ENCODE data around the gene ASB3.
A peak's percentile ranks its signal among the peaks of the same experiment; 100 is the strongest.
"Not testable (repeated sequence)": the region's sequence is repeated elsewhere in the genome, so short reads cannot be mapped to it uniquely, and the experiment has no call there.

ASB3 gene

GRCh38 chr2:53739032-53739431, 47.7 kb downstream of the ASB3 start:
- DNase-seq (ENCODE audit: low spot score), result no peak
- FAIRE-seq, result no peak

GRCh38 chr2:53737091-53737490, 49.7 kb downstream of the ASB3 start:
- DNase-seq (ENCODE audit: low spot score) (no peak), FAIRE-seq (no peak)

- DNase-seq (ENCODE audit: low spot score) (no peak), FAIRE-seq (no peak)
Observed at GRCh38 chr2:53729143-53729762, 57.5 kb downstream of the ASB3 start.

DNA sequence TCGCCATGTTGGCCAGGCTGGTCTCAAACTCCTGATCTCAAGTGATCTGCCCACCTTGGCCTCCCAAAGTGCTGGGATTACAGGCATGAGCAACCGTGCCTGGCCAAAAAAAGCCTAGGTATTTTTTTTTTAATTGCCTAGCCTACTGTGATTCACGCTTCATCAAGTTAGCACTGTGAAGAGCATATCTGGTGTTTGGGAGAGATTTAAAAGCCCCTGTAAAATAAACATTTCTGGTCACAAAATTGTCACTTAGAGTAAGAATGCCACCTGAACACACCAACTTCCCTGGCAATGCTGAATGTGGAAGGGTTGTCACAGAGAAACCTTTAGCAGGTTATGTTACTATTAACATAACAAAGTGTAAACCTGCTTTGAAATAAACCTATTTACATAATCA, 58.8 kb downstream of the ASB3 start:
- DNase-seq (ENCODE audit: low spot score), result no peak
- no peak for FAIRE-seq

GRCh38 chr2:53725662-53726061, 61.1 kb downstream of the ASB3 start:
- no peak for DNase-seq (ENCODE audit: low spot score)
- no peak for FAIRE-seq

- FAIRE-seq (no peak), DNase-seq (ENCODE audit: low spot score) (no peak)
Observed at GRCh38 chr2:53724536-53724935, 62.2 kb downstream of the ASB3 start.

DNA sequence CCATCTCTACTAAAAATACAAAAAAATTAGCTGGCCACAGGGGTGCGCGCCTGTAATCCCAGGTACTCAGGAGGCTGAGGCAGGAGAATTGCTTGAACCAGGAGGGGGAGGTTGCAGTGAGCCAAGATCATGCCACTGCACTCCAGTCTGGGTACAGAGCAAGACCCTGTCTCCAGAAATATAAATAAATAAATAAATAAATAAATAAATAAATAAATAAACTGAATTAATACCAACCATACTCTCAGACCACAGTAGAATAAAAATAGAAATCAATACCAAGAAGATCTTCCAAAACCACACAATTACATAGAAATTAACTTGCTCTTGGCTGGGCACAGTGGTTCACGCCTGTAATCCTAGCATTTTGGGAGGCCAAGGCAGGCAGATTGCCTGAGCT, 65.8 kb downstream of the ASB3 start:
- FAIRE-seq; DNase-seq (ENCODE audit: low spot score): not testable (repeated sequence)

DNA sequence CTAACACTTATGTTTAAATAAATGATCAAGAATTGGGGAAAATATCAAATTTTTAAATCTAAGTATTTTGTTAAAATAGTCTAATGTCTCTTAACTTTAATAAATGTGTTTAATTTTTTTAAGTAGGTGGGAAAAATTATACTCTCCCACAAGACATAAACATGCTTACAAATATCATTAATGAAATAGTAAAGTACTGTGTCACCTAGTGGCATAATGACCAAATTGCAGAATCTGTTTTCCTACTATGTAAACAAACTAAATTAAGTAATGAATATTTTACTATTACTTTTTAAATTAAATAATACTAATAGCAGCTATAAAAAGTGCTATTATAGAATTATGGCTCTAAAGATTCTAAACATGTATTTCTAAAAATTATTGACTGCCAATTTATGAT, 71.2 kb downstream of the ASB3 start:
- DNase-seq (ENCODE audit: low spot score) (peak; percentile 9), FAIRE-seq (no peak)

- no peak for FAIRE-seq
- no peak for DNase-seq (ENCODE audit: low spot score)
Observed at GRCh38 chr2:53711271-53711780, 75.4 kb downstream of the ASB3 start.

DNA sequence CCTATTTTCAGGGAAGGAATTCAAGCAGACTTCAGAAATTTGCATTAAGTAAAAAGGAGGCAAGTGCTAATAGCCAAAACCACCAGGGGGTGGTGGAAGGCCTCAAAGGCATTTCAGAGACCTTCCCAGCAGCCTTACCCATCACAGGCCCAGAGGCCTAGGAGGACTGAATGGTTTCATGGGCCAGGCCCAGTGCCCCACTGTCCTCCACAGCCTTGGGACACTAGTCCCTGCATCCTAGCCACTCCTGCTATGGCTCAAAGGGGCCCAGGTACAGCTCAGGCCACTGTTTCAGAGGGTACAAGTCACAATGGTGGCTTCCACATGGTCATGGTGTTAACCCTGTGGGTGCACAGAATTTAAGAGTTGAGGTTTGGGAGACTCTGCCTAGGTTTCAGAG, 77.8 kb downstream of the ASB3 start:
- FAIRE-seq, result no peak
- DNase-seq (ENCODE audit: low spot score), result no peak

DNA sequence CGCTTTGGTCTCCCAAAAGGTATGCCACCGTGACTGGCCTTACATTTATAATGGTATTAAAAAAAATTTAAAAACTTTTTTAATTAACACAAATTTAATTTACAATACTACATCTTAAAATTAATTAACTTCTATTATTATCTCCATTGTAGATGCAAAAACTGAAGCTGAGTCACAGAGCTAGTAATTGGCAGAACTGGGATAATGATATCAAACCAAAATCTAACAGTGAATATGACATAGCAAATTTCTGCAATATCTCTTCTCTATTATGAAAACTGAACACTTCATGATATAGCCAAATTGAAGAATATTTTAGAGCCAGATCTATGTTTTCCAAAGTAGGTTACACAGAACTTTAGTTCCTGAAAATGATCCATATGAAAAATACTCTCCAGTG, 85.5 kb downstream of the ASB3 start:
- FAIRE-seq (no peak), DNase-seq (ENCODE audit: low spot score) (no peak)

- no peak for DNase-seq (ENCODE audit: low spot score)
- FAIRE-seq, result no peak
Observed at GRCh38 chr2:53697686-53698085, 89.1 kb downstream of the ASB3 start.

DNA sequence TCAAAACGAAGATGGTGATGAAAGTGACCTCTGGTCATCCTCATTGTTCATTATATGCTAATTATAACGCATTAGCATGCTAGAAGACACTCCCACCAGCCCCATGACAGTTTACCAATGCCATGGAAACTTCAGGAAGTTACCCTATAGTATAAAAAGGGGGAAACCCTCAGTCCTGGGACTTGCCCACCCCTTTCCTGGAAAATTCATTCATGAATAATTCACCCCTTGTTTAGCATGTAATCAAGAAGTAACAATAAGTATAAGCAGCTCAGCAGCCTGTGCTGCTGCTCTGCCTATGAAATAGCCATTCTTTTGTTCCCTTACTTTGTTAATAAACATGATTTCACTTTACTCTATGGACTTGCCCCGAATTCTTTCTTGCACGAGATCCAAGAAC, 89.7 kb downstream of the ASB3 start:
- FAIRE-seq (no peak), DNase-seq (ENCODE audit: low spot score) (no peak)

DNA sequence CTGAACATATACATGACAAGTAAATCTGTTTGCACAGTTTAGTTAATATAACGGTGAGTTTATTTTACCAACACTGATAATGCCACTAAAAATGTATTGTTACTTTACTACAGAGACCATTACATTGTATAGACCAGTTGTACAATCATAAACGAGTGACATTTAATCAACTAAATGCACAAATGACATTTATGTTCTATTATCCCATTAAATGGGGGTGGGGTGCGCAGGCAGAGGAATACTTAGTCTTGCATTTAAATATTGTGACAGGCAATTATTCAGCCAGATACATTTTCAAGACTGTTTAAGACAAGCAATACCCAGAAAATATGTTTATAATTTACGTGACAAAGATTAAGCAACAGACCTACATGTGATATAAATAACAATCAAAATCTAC, 91.2 kb downstream of the ASB3 start:
- no peak for FAIRE-seq
- no peak for DNase-seq (ENCODE audit: low spot score)

DNA sequence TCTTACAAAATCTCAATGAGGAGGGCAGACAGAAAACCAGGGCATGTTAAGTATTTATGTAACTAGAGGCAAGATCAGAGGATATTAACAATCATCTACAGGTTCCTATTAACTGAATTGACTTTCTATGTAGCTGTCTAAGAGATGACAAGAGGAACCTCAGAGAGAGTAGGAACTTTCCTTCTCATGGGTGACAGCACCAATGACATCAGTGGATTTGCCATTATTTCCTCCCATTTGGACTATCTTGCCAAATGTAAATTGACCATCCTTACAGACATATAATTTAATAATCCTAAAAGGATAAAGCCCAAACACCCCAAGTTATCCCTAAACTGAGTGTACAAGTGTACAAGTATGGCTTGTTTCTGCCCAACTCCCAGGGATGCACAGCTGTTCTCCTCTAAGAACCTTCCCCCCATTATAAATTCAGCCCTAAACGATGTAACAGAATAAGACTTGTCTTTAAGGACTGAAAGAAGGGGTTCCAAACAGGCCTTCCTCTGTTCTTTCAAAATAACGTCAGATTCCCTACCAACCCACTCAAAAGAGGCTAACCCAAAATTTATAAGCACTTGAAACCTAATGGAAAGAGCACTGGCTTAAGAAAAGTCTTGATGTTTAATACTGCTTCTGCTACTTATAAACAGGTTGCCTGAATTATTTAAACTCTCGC, 92.5 kb downstream of the ASB3 start:
- no peak for FAIRE-seq

DNA sequence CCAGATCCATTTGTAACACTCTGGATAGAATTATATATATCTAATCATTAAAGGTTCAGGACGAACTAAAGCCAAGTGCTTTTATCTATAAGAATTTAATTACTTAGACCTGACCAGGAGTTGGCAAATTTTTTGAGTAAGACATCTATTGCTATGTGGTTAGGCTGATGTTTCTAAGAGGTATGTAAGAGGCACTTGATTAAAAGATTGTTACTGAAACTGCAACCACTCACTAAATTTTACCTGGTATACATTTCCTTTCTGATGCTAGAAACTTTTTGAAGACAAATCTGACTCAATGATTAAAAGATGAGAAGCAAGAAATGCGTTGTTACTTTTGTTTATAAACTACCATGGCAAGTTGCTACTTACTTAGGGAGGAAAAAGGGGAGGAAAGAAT, 95.9 kb downstream of the ASB3 start:
- FAIRE-seq (no peak), DNase-seq (ENCODE audit: low spot score) (no peak)

More for the DNA sequence above, 92.5 kb downstream of the ASB3 start:
- DNase-seq (ENCODE audit: low spot score), result no peak

- no peak for DNase-seq (ENCODE audit: low spot score)
- FAIRE-seq, result no peak
Observed at GRCh38 chr2:53672881-53673522, 113.8 kb downstream of the ASB3 start.

- DNase-seq (ENCODE audit: low spot score), result no peak
- FAIRE-seq, result no peak
Observed at GRCh38 chr2:53670331-53670730, 116.4 kb downstream of the ASB3 start.

- DNase-seq (ENCODE audit: low spot score), result no peak
- no peak for FAIRE-seq
Observed at GRCh38 chr2:53668624-53669026, 118.1 kb downstream of the ASB3 start.

DNA sequence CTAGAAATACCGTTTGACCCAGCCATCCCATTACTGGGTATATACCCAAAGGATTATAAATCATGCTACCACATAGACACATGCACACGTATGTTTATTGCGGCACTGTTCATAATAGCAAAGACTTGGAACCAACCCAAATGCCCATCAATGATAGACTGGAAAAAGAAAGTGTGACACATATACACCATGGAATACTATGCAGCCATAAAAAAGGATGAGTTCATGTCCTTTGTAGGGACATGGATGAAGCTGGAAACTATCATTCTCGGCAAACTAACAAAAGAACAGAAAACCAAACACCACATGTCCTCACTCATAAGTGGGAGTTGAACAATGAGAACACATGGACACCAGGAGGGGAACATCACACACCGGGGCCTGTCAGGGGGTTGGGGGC, 119.6 kb downstream of the ASB3 start:
- not testable (repeated sequence) for FAIRE-seq; DNase-seq (ENCODE audit: low spot score)

- FAIRE-seq, result no peak
- DNase-seq (ENCODE audit: low spot score), result no peak
Observed at GRCh38 chr2:53660886-53661285, 125.9 kb downstream of the ASB3 start.

DNA sequence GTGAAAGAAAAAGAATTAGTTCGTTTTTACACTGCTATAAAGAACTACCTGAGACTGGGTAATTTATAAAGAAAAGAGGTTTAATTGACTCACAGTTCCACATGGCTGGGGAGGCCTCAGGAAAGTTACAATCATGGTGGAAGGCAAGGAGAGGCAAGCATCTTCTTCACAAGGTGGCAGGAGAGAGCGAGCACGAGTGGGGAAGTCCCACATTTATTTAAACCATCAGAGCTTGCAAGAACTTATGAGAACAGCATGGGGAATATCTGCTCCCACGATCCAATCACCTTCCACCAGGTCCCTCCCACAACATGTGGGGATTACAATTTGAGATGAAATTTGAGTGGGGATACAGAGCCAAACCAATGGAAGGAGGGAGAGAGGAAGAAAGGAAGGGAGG, 128.3 kb downstream of the ASB3 start:
- DNase-seq (ENCODE audit: low spot score), result not testable (repeated sequence)

DNA sequence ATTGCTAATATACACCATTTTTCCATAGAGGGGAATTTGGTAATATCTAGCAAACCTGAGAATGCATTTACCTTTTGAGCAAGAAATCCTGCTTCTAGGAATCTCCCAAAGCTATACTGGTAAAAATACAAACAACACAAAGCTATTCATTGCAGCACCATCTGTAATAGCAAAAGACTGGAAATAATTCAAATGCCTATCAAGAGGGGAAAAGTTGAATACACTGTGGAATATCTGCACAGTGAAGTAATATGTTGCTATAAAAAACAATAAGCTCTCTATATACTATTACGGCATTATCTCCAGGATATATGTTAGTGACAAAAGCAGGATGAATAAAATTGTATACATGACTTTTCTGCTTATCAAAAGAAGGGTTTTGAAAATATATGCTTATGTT, 131.5 kb downstream of the ASB3 start:
- DNase-seq (ENCODE audit: low spot score) (no peak), FAIRE-seq (no peak)

More for the DNA sequence above, 128.3 kb downstream of the ASB3 start:
- not testable (repeated sequence) for FAIRE-seq
